ENCODE data around the gene RPL13. TPM values are rescaled to one million over a fixed set of nuclear protein-coding genes. Genes with fewer than 3 reads are reported as not detected.

RPL13 gene
- total RNA-seq, 1 donor from 2014 or later, result 1,727 TPM

DNA sequence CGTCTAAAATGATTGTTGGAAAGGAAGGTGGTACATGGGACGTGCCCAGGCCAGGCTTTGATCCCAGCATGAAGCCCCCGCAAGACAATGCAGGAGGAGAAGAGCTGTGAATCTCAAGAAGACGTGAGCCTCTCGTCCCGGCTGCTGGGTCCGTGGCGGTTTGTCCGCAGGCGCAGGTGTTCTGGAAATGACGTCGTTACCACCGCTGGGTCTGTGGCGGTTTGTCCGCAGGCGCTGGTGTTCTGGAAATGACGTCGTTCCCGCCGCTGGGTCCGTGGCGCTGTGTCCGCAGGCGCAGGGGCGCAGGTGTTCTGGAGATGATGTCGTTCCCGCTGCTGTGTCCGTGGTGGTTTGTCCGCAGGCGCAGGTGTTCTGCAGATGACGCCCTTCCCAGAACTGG lies 38.2 kb upstream of the RPL13 start:
- intact Hi-C loops (cut with DNase I), result no loop called here
- TF ChIP-seq, protein P1, sequence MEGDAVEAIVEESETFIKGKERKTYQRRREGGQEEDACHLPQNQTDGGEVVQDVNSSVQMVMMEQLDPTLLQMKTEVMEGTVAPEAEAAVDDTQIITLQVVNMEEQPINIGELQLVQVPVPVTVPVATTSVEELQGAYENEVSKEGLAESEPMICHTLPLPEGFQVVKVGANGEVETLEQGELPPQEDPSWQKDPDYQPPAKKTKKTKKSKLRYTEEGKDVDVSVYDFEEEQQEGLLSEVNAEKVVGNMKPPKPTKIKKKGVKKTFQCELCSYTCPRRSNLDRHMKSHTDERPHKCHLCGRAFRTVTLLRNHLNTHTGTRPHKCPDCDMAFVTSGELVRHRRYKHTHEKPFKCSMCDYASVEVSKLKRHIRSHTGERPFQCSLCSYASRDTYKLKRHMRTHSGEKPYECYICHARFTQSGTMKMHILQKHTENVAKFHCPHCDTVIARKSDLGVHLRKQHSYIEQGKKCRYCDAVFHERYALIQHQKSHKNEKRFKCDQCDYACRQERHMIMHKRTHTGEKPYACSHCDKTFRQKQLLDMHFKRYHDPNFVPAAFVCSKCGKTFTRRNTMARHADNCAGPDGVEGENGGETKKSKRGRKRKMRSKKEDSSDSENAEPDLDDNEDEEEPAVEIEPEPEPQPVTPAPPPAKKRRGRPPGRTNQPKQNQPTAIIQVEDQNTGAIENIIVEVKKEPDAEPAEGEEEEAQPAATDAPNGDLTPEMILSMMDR (IDR thresholded peaks at IDR 0.05), result no peak
- Histone ChIP-seq H3K4me3 (no peak overlapping the region), H3K27ac (no peak overlapping the region), H3K9me3 (no peaks in the 10 kb centered on the region), H3K27me3 (ENCODE audit: low read depth) (no peaks in the 10 kb centered on the region), H3K4me1 (peaks cover 12% of the 10 kb centered on the region), H3K36me3 (peaks cover 97% of the 10 kb centered on the region)
- no peak for ATAC-seq
- DNase-seq, result no peak

DNA sequence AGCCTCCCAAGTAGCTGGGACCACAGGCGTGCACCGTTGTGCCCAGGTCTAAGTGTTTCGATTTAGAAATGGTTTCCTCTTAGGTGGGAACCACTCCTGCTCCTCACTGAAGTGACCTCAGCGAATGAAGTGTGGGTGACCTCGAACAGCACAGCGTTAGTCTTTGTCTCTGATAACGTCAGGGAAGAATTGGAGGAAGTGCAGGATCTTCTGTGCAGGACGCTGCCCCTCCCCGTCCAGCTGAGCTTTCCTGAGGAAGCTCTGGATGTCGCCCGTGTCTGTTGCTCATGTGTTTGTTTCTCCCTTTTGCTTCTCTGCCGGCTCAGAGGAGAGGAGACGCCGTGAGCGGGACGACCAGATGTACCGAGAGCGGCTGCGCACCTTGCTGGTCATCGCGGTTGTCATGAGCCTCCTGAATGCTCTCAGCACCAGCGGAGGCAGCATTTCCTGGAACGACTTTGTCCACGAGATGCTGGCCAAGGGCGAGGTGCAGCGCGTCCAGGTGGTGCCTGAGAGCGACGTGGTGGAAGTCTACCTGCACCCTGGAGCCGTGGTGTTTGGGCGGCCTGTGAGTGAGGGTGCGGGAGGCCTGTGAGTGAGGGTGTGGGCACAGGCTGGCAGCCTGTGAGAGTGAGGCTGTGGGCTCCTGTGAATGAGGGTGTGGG lies 36.7 kb upstream of the RPL13 start:
- Histone ChIP-seq H3K27ac (peak overlapping the region; percentile 27), H3K27me3 (ENCODE audit: low read depth) (no peaks in the 10 kb centered on the region), H3K4me3 (peak overlapping the region; percentile 36), H3K36me3 (peaks cover 94% of the 10 kb centered on the region), H3K9me3 (no peaks in the 10 kb centered on the region), H3K4me1 (peaks cover 12% of the 10 kb centered on the region)
- DNase-seq (no peak), ATAC-seq (peak in 1 of 2 donors; percentile 31)
- intact Hi-C loops (cut with DNase I), result no loop called here
- TF ChIP-seq, protein P1 (IDR thresholded peaks at IDR 0.05), result no peak

DNA sequence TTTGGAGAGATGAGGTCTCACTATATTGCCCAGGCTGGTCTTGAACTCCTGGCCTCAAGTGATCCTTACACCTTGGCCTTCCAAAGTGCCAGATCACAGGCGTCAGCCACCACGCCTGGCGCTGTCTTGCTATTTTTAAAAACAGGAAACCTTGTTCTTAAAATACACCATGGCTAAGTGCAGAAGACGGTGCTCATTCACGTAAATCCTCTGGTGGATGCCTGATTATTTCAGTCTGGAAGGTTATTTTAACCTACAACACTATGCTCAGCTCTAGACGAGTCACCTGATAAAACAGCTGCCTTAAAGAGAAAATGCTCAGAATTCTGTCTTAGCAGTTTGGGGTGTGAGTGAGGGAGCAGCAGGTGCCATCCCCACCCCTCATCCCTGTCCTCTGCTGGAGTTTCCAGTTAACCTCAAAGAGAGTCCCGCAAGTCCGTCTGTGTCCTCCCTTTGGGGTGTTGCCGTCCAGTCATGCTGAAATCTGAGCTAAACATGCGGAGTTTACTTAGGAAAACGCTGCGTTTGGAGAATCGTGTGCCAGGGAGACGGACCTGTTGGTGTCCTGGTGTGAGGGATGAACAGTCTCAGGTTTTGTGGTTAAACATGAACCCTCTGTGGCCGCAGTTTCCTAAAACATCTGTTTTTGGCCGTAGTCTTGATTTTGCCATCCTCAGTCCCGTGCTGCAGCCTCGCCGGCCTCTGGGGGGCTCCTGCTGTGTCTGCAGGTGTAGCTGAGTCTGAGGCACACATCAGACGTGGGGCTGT lies 35.2 kb upstream of the RPL13 start:
- intact Hi-C loops (cut with DNase I), result no loop called here
- peaks cover 12% of the 10 kb centered on the region for H3K4me1 ChIP-seq
- H3K9me3 ChIP-seq, result no peaks in the 10 kb centered on the region
- no peak overlapping the region for H3K4me3 ChIP-seq
- TF ChIP-seq, protein P1 (IDR thresholded peaks at IDR 0.05), result no peak
- H3K27ac ChIP-seq, result no peak overlapping the region
- peaks cover 94% of the 10 kb centered on the region for H3K36me3 ChIP-seq
- ATAC-seq (no peak), DNase-seq (no peak)
- H3K27me3 ChIP-seq (ENCODE audit: low read depth), result no peaks in the 10 kb centered on the region

DNA sequence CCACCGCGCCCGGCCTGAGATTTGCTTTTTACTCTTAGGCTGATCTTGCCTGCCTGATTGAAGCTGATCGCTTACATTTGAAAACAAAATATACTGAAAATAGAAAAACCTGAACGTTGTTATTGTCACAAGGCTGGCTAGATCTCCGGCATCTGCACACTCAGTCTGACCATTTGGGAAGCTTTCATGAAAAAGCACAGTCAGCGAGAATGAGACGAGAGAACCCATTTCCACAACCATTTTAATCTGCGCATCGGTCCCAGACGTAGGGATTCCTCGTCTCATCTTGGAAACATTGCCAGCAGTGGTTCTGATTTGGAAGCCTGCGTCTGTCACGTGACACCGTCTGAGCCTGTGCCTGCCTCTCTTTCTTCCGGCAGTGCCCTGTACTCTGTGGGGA lies 31.4 kb upstream of the RPL13 start:
- intact Hi-C loops (cut with DNase I), result no loop called here
- TF ChIP-seq, protein P1 (IDR thresholded peaks at IDR 0.05), result no peak
- no peak overlapping the region for H3K27ac ChIP-seq
- ATAC-seq (no peak), DNase-seq (no peak)
- no peak overlapping the region for H3K4me3 ChIP-seq
- H3K9me3 ChIP-seq, result no peaks in the 10 kb centered on the region
- H3K27me3 ChIP-seq (ENCODE audit: low read depth), result no peaks in the 10 kb centered on the region
- peaks cover 97% of the 10 kb centered on the region for H3K36me3 ChIP-seq
- peaks cover 15% of the 10 kb centered on the region for H3K4me1 ChIP-seq

DNA sequence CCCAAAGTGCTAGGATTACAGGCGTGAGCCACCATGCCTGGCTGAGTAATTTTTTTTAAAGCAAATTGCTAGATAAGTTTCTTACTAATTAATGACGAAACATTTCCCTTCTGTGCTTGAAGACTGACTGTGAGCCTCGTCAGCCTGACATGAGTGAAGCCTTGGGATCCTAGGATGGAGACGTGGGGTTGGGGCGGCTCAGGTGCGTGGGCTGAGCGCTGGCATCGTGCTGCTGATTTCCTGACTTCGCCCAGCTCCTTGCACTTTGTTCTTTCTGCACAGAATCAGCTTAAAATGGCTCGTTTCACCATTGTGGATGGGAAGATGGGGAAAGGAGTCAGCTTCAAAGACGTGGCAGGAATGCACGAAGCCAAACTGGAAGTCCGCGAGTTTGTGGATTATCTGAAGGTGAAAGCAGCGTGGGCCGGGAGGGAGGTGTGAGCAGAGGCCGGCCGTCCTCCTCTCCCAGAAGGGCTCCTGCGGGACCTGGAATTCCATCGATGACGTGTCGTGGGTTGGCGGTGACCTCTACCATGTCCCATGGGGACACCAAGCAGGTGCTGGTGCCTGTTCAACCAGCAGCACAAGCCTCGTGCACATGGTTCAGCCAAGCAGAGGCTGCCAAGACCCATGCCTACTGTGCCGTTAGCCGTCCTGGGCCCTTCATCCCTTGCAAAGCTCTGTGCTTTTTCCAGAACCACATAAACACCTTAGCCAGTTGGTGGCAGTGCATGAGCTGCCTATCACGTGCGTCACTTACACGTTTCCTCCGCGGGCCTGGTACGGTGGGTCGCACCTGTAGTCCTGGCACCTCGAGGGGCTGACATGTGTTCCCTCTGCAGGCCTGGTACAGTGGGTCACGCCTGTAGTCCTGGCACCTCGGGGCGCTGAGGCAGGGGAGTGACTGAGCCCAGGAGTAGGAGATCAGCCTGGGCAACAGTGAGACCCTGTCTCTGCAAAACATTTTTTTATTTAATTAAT lies 29.8 kb upstream of the RPL13 start:
- Histone ChIP-seq H3K27me3 (ENCODE audit: low read depth) (no peaks in the 10 kb centered on the region), H3K4me1 (peaks cover 15% of the 10 kb centered on the region), H3K4me3 (no peak overlapping the region), H3K9me3 (no peaks in the 10 kb centered on the region), H3K27ac (no peak overlapping the region), H3K36me3 (peaks cover 95% of the 10 kb centered on the region)
- TF ChIP-seq, protein P1 (IDR thresholded peaks at IDR 0.05), result no peak
- DNase-seq, result no peak
- intact Hi-C loops (cut with DNase I), result no loop called here
- no peak for ATAC-seq

All from lower lobe of right lung (tissue), 2 donors.